Gastroesophageal sphincter (tissue), 4 donors: ENCODE results near the gene SEMA4G. TPM values are rescaled to one million over a fixed set of nuclear protein-coding genes. Genes with fewer than 3 reads are reported as not detected.

Experiments used
- ATAC-seq: fragments of 150-250 bp; one replicate; pipeline ENCODE4 v1.9.1; 2016; ENCODE audit warnings: mild to moderate bottlenecking, moderate library complexity
- H3K27ac ChIP-seq, 4 donors: fragments of 200-600 bp; sonication (generic) in 3 of 4; 1 replicate in 3 of 4; 2 replicates in 1 of 4; pipeline ENCODE4 v1.5.1; 2016 to 2019
- H3K27me3 ChIP-seq: fragments of 200-600 bp; sonication (generic); one replicate; pipeline ENCODE4 v1.5.1; 2019
- H3K36me3 ChIP-seq, 2 donors: fragments of 200-600 bp; sonication (generic); one replicate each; pipeline ENCODE4 v1.5.1; 2019; ENCODE audit warnings: control low read depth in 1 of 2
- H3K4me1 ChIP-seq, 3 donors: fragments of 200-600 bp; sonication (generic); 1 replicate in 2 of 3; 2 replicates in 1 of 3; pipeline ENCODE4 v1.5.1; 2016 to 2019; ENCODE audit warnings: control low read depth in 2 of 3
- H3K4me3 ChIP-seq, 2 donors: fragments of 200-600 bp; sonication (generic); one replicate each; pipeline ENCODE4 v1.5.1; 2019; ENCODE audit warnings: mild to moderate bottlenecking in 1 of 2, moderate library complexity in 1 of 2
- H3K9me3 ChIP-seq, 3 donors: fragments of 200-600 bp; sonication (generic); one replicate each; pipeline ENCODE4 v1.5.1; 2017 to 2019; ENCODE audit warnings: control low read depth in 2 of 3
- EP300 ChIP-seq: sonication (generic); formaldehyde crosslinking; IDR thresholded peaks from one replicate; pipeline ENCODE4 v1.6.1; 2017; ENCODE audit warnings: antibody characterized with exemption, mild to moderate bottlenecking
- POLR2A ChIP-seq, 2 donors: fragments of 450-650 bp; IDR thresholded peaks; one replicate each; pipeline ENCODE4 v1.6.1; 2017; ENCODE audit warnings: antibody characterized with exemption in 2 of 2, mild to moderate bottlenecking in 2 of 2, moderate library complexity in 1 of 2
- POLR2AphosphoS5 ChIP-seq: sonication (generic); formaldehyde crosslinking; IDR thresholded peaks from one replicate; pipeline ENCODE4 v1.6.1; 2017; ENCODE audit warnings: antibody characterized with exemption
- WGBS, 2 donors: methylation state at CpG; one replicate each; pipeline ENCODE4 v1.1.5; 2018; ENCODE audit warnings: low coverage in 1 of 2; 5-methylcytosine and 5-hydroxymethylcytosine counted together
- total RNA-seq, 4 donors: library from RNA; depleted of rRNA; stranded (reverse); fragments of >200 nt; gene quantifications; one replicate each; pipeline ENCODE4 v1.1.0, GENCODE V29; 2016
- TF ChIP-seq, protein P1 (sequence below), 4 experiments: fragments of 200-600 bp in 2 of 4; fragments of 450-650 bp in 2 of 4; sonication (generic) in 1 of 4; IDR thresholded peaks; one replicate each; pipeline ENCODE4 v1.5.1; 2017 to 2019; ENCODE audit warnings: antibody characterized with exemption in 4 of 4, mild to moderate bottlenecking in 2 of 4, moderate library complexity in 2 of 4

The SEMA4G gene
- total RNA-seq, 4 donors from 2014 or later = 1.9 to 2.7 (median 2.1) TPM

DNA sequence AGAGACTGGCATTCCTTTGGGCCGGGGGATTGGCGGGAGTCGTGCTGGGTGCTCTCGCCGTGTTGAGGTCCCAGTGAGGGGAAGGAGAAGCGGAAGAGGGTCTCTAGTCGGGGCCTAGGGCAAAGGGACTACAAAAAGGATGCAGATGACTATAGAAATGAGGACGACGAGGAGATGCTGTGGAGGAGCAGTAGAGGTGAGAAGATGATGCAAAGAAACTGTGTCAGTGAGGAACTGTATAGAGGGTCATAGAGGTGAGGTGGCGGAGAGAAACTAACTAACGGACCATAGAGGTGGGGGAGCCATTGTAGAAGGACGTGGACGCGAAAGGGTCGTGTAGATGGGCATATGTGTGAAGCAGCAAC is 18.4 kb downstream of the SEMA4G start:
- H3K27me3 ChIP-seq = no peaks in the 10 kb centered on the region
- TF ChIP-seq POLR2AphosphoS5 = no peak
- TF ChIP-seq POLR2A (IDR thresholded peaks at IDR 0.05) = no peak
- TF ChIP-seq, protein P1, sequence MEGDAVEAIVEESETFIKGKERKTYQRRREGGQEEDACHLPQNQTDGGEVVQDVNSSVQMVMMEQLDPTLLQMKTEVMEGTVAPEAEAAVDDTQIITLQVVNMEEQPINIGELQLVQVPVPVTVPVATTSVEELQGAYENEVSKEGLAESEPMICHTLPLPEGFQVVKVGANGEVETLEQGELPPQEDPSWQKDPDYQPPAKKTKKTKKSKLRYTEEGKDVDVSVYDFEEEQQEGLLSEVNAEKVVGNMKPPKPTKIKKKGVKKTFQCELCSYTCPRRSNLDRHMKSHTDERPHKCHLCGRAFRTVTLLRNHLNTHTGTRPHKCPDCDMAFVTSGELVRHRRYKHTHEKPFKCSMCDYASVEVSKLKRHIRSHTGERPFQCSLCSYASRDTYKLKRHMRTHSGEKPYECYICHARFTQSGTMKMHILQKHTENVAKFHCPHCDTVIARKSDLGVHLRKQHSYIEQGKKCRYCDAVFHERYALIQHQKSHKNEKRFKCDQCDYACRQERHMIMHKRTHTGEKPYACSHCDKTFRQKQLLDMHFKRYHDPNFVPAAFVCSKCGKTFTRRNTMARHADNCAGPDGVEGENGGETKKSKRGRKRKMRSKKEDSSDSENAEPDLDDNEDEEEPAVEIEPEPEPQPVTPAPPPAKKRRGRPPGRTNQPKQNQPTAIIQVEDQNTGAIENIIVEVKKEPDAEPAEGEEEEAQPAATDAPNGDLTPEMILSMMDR (IDR thresholded peaks at IDR 0.05) = no peak
- no peak for TF ChIP-seq EP300
- peak overlapping the region; percentile 86 to 94 for H3K4me3 ChIP-seq
- H3K27ac ChIP-seq = peak overlapping the region in 3 of 4 donors; percentile 81 to 90 (median 87)
- peaks cover 0 to 67% of the 10 kb centered on the region in 2 donors for H3K36me3 ChIP-seq
- no peaks in the 10 kb centered on the region for H3K9me3 ChIP-seq
- WGBS, 2 donors = 1% methylated on average over 15 of the region's 15 CpGs
- no peak for ATAC-seq
- peaks cover 0 to 49% (median 19%) of the 10 kb centered on the region in 3 donors for H3K4me1 ChIP-seq

DNA sequence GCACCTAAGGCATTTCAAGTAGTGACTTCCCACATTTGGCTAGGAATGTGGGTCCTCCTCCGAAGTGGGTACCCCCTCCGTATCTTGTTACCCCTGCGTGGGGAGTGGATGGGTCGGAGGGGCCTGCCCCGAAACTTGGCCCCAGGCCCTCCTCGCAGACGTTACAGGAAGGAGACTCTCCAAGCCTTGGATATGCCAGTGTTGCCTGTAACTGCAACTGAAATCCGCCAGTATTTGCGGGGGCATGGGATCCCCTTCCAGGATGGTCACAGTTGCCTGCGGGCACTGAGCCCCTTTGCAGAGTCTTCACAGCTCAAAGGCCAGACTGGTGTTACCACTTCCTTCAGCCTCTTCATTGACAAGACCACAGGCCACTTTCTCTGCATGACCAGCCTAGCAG is 18.9 kb downstream of the SEMA4G start:
- Histone ChIP-seq H3K4me3 (peak overlapping the region in 1 of 2 donors; percentile 94), H3K36me3 (peaks cover 0 to 67% of the 10 kb centered on the region in 2 donors), H3K27me3 (no peaks in the 10 kb centered on the region), H3K9me3 (no peaks in the 10 kb centered on the region), H3K27ac (no peak overlapping the region), H3K4me1 (peaks cover 0 to 49% (median 19%) of the 10 kb centered on the region in 3 donors)
- WGBS, 2 donors = no CpG with 5 or more reads among the region's 10 CpGs
- no peak for ATAC-seq
- TF ChIP-seq EP300 (no peak), POLR2A (IDR thresholded peaks at IDR 0.05) (no peak), POLR2AphosphoS5 (no peak)
- TF ChIP-seq, protein P1 (IDR thresholded peaks at IDR 0.05) = no peak

DNA sequence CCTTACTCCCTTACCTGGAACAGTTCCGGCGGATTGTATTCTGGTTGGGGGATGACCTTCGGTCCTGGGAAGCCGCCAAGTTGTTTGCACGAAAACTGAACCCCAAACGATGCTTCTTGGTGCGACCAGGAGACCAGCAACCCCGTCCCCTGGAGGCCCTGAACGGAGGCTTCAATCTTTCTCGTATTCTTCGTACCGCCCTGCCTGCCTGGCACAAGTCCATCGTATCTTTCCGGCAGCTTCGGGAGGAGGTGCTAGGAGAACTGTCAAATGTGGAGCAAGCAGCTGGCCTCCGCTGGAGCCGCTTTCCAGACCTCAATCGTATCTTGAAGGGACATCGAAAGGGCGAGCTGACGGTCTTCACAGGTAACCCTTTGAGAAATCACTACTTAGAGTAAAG is 19.8 kb downstream of the SEMA4G start:
- H3K27ac ChIP-seq = no peak overlapping the region
- H3K4me3 ChIP-seq = no peak overlapping the region
- peaks cover 0 to 49% (median 19%) of the 10 kb centered on the region in 3 donors for H3K4me1 ChIP-seq
- ATAC-seq = no peak
- H3K9me3 ChIP-seq = no peaks in the 10 kb centered on the region
- no peak for TF ChIP-seq POLR2A (IDR thresholded peaks at IDR 0.05)
- TF ChIP-seq, protein P1 (IDR thresholded peaks at IDR 0.05) = no peak
- no peaks in the 10 kb centered on the region for H3K27me3 ChIP-seq
- WGBS, 2 donors = 90 to 100% methylated on average over 1 to 2 of the region's 21 CpGs
- H3K36me3 ChIP-seq = peaks cover 0 to 67% of the 10 kb centered on the region in 2 donors

DNA sequence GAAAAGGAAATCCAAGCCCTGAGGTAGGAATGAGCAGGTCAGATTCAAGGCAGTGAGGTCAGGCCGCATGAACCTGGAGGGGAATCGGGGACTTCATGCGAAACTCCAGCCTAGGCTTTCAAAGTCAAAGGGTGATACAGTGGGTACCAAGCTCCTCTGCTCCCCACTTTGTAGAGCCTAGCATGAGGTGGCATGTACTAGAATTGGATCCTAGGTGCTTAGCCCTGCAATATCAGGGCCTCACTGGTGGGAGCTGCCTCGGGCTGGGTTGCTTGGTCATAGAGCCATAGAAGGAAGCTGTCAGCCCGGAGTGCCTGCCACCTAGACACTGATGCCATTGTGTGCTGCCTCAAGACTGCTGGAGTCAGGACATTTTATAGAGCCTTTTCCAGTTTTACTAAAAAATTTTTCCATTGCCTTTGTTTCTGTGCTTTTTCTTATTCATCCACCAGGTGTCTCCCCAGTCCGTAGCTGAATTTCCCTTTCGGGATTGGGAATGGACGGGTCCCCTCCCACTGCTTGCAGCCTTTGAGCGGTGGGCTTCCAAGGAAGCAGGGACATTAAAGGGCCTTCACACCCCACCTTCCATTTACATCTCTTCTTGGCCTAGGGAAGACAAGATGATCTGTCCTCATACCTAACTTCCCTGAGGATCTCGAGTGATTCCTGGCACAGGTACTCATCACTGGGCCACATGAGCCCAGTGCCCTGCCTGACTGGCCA is 24.8 kb downstream of the SEMA4G start:
- H3K36me3 ChIP-seq = peaks cover 0 to 48% of the 10 kb centered on the region in 2 donors
- H3K27ac ChIP-seq = no peak overlapping the region
- H3K4me1 ChIP-seq = peaks cover 0 to 41% (median 6%) of the 10 kb centered on the region in 3 donors
- no peaks in the 10 kb centered on the region for H3K27me3 ChIP-seq
- no peaks in the 10 kb centered on the region for H3K9me3 ChIP-seq
- H3K4me3 ChIP-seq = no peak overlapping the region
- no peak for TF ChIP-seq EP300
- TF ChIP-seq, protein P1 (IDR thresholded peaks at IDR 0.05) = peak in 3 of 4 experiments; percentile 71 to 80 (median 74)
- 41 to 51% methylated on average over 7 to 10 of the region's 10 CpGs for WGBS, 2 donors
- no peak for ATAC-seq

DNA sequence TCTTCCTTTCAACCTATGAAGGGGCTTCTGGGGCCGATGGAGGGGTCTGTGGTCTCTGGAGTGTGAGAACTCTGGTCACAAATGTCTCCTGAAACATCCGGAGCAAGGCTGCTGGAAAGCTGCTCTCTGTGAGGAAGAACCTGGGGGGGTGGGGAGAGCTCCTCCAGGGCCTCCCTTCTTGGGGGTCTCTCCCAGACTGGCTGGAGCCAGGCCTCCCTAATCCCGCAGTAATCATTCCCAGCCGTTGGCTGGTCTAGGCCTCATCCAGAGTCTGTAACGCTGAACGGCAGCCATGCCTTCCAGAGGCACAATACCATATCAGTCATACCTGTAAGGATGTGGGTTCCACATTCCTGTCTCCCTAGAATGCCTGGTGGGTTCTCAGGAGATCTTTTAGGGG is 25.9 kb downstream of the SEMA4G start:
- 20% methylated on average over 1 of the region's 6 CpGs; no CpG with 5 or more reads in 1 of the 2 donors for WGBS, 2 donors
- TF ChIP-seq POLR2A (IDR thresholded peaks at IDR 0.05) (no peak), POLR2AphosphoS5 (no peak), EP300 (no peak)
- TF ChIP-seq, protein P1 (IDR thresholded peaks at IDR 0.05) = no peak
- Histone ChIP-seq H3K4me1 (peaks cover 0 to 32% (median 6%) of the 10 kb centered on the region in 3 donors), H3K4me3 (no peak overlapping the region), H3K36me3 (peaks cover 0 to 38% of the 10 kb centered on the region in 2 donors), H3K27ac (no peak overlapping the region), H3K27me3 (no peaks in the 10 kb centered on the region), H3K9me3 (no peaks in the 10 kb centered on the region)
- no peak for ATAC-seq
